Measurements from ENCODE around the gene CDH4.

CDH4 gene

DNA sequence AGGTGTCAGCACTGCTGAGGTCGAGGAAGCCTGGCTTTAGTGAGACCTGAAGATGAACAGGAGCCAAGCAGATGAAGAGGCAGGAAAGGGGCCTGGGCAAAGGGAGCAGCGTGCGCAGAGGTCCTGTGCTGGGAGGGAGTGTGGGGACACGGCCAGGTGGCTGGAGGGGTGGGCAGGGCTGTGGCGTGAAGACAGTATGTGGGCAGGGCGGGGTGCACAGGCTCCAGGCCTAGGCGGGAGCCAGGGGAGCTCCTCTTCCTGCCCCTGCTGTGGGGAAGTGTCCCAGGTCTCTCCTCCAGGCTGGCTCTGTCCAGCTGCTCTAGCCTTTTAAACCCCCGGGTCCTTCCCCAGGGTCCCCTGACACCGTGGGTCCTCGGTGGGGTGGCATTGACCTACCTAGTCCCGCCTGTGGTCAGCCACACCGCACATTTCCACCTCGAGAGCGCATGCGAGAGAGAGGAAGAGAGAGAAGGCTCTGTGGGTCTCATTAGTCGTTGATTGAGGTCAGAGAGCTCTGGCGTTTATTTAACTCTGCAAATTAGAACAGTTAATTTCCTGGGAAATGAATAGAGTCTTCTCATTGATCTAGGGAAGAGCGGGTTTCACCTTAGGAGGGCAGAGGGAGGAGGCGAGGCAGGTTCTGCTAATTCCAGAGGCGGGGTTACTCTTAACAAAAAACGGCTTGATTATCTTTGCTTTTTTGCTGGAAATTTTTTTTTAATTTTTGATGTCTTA lies 68.8 kb downstream of the CDH4 start:
- in situ Hi-C loops (cut with MboI; ENCODE audit: low sequenced_read_pairs, unreplicated experiment) = no loop called here
- no peak for DNase-seq (ENCODE audit: low spot score)
- TF ChIP-seq, protein P1, sequence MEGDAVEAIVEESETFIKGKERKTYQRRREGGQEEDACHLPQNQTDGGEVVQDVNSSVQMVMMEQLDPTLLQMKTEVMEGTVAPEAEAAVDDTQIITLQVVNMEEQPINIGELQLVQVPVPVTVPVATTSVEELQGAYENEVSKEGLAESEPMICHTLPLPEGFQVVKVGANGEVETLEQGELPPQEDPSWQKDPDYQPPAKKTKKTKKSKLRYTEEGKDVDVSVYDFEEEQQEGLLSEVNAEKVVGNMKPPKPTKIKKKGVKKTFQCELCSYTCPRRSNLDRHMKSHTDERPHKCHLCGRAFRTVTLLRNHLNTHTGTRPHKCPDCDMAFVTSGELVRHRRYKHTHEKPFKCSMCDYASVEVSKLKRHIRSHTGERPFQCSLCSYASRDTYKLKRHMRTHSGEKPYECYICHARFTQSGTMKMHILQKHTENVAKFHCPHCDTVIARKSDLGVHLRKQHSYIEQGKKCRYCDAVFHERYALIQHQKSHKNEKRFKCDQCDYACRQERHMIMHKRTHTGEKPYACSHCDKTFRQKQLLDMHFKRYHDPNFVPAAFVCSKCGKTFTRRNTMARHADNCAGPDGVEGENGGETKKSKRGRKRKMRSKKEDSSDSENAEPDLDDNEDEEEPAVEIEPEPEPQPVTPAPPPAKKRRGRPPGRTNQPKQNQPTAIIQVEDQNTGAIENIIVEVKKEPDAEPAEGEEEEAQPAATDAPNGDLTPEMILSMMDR (IDR thresholded peaks at IDR 0.05; ENCODE audit: borderline replicate concordance, control extremely low read depth, extremely low read depth, insufficient read depth, missing control alignments) = no peak

DNA sequence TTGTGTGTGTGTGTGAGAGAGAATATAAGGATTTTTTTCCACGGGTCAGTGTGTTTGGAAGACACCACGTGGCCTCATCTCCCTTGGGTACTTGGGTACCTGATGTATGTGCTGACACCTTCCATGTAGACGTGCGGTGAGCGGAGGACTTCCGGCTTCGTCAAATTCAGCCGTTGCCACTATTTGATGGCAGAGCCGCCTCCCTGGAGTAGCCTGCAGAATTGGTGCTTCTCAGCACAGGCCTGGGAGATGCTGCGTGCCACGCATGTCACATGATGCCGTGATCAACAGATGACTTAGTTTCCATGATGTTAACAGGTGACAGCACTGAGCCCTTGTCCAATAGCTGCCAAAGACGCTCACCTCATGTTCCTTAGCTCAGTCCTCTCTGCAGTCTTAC lies 69.4 kb downstream of the CDH4 start:
- DNase-seq (ENCODE audit: low spot score) = no peak
- TF ChIP-seq, protein P1 (IDR thresholded peaks at IDR 0.05; ENCODE audit: borderline replicate concordance, control extremely low read depth, extremely low read depth, insufficient read depth, missing control alignments) = no peak
- in situ Hi-C loops (cut with MboI; ENCODE audit: low sequenced_read_pairs, unreplicated experiment) = no loop called here

DNA sequence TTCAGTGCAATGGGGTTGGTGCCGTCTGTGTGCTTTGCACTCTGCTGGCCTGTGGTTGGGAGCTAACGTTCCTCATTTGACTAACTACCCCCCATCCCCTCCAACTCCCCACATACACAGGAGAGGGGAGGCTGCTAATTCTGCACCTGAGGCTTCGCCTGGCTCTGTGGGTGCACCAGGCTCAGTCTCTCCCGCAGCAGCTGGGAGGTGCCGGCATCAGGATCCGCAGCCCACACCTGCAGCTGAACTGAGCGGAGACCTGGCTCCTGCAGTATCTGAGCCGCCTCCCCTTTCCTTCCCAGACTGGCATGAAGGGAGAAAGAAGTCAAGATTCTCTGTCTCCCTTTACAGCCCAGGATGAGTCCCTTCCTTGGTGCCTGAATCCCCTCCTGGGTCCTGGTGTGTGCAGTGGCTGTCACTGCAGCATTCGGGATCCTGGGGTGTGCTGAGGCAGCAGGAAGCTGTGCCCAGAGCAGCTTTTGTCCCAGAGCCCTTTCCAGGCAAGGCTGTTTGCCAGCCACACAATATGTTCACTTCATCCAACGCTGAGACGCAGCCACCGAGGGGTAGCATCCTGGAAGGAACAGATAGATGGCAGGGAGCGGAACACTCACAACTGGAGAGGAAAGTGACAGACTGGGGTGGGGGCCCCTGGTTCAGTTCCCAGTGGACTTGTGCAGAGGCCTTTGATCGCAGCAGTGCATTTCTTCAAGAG lies 70.2 kb downstream of the CDH4 start:
- in situ Hi-C loops (cut with MboI; ENCODE audit: low sequenced_read_pairs, unreplicated experiment) = no loop called here
- DNase-seq (ENCODE audit: low spot score) = no peak
- TF ChIP-seq, protein P1 (IDR thresholded peaks at IDR 0.05; ENCODE audit: borderline replicate concordance, control extremely low read depth, extremely low read depth, insufficient read depth, missing control alignments) = no peak

DNA sequence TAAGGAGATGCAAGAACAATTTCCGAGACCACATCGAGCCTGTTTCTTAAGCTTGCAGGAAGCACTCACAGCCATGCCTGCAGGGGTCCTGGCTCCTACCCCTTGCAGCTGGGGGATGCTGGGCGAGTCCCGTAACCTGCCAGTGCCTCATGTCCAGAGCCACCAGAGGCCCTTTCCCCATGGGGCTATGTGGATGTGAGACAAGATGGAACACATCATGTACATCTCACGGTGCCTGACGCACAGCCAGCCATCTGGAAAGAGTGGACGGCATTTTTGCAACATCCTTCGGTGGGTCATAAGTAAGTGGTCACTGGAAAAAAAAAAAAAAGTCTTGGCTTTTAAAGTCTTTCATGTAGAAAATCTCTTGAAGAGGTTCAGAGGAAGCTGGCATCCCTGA lies 72.8 kb downstream of the CDH4 start:
- in situ Hi-C loops (cut with MboI; ENCODE audit: low sequenced_read_pairs, unreplicated experiment) = no loop called here
- DNase-seq (ENCODE audit: low spot score) = no peak
- TF ChIP-seq, protein P1 (IDR thresholded peaks at IDR 0.05; ENCODE audit: borderline replicate concordance, control extremely low read depth, extremely low read depth, insufficient read depth, missing control alignments) = no peak

DNA sequence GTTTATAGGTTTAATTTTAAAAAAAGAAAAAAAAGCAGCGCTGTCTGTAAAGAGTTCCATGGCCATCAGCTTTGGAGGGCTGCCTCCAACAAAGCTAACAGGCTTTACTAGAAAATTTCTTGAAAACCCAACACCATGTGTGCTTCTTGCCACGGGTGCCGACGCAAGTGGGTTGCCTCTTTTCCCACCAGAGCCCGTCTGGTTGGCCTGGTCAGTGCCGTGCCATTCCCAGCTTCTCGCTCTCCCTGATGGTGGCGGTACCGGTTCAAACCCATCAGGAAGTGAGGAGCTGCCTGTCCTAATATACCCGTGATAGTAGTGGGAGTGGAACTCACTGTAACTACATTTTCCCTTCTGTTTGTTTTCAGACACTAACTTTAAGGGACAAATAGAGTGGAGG lies 73.7 kb downstream of the CDH4 start:
- in situ Hi-C loops (cut with MboI; ENCODE audit: low sequenced_read_pairs, unreplicated experiment) = no loop called here
- TF ChIP-seq, protein P1 (IDR thresholded peaks at IDR 0.05; ENCODE audit: borderline replicate concordance, control extremely low read depth, extremely low read depth, insufficient read depth, missing control alignments) = no peak
- DNase-seq (ENCODE audit: low spot score) = no peak

DNA sequence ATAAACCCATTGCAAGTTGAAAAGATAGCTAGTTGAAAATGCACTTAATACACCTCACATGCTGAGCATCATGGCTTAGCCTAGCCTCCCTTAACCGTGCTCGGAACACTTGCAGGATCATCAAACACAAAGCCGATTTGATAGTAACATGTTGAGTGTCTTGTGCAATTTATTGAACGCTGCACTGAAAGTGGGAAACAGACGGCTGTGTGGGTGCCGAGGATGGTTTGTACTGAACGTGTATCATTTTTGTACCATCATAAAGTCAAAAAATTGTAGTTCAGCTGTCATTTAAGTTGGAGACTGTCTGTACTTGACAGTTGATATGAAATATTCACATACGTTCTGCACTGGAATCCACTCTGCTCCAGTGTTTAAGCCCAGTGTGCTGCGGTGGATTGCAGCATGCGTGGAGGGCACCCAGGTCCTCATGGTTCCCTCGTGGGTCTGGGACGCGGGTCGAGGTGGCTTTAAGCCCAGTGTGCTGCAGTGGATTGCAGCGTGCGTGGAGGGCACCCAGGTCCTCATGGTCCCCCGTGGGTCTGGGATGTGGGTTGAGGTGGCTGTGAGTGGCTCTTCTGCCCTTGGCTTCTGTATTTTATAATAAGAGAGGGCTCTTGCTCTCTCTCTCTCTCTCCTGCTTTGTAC lies 77.0 kb downstream of the CDH4 start:
- TF ChIP-seq, protein P1 (IDR thresholded peaks at IDR 0.05; ENCODE audit: borderline replicate concordance, control extremely low read depth, extremely low read depth, insufficient read depth, missing control alignments) = no peak
- peak; percentile 70 for DNase-seq (ENCODE audit: low spot score)
- in situ Hi-C loops (cut with MboI; ENCODE audit: low sequenced_read_pairs, unreplicated experiment) = no loop called here
